HepG2 (cell line): ENCODE measurements around the gene DCDC1. TPM values are rescaled to one million over a fixed set of nuclear protein-coding genes. Genes with fewer than 3 reads are reported as not detected.

Experiments
- ATAC-seq: fragments of 200-7000 bp; cut with Tn5 transposase; 3 replicates; pipeline ENCODE4 v1.9.1; 2020; ENCODE audit warnings: mild to moderate bottlenecking, moderate library complexity
- BruUV-seq: library from RNA; stranded (reverse); fragments of 400-500 nt; replicated peaks from 2 replicates; lab custom pipeline; 2021; lab: Mats Ljungman, UMichigan
- CTCF ChIA-PET: fragments of 300-600 bp; formaldehyde crosslinking; extraction: SDS; loops from one replicate; lab custom pipeline; 2021; ENCODE audit warnings: low total read pairs, inconsistent platforms, low intra/inter-chr PET ratio; lab: Yijun Ruan, JAX
- POLR2A ChIA-PET: fragments of 350-600 bp; sonication (Branson Sonifier 250); formaldehyde crosslinking; loops from one replicate; lab custom pipeline; 2020; ENCODE audit warnings: antibody characterized with exemption, inconsistent platforms; lab: Yijun Ruan, JAX
- DNase-seq: peaks from one replicate; pipeline ENCODE4 v3.0.0-alpha.2; 2015; ENCODE audit warnings: low spot score
- FAIRE-seq: peaks from 3 replicates; lab custom pipeline; 2011; peaks lifted over from hg19 to GRCh38; lab: Jason Lieb, UNC
- H2AFZ ChIP-seq: one replicate; pipeline ENCODE4 v1.6.1; 2011; ENCODE audit warnings: low read length, inconsistent platforms
- H3K27ac ChIP-seq: fragments of 300-600 bp; 3 replicates; pipeline ENCODE4 v1.8.0; 2011; ENCODE audit warnings: mixed run types, mild to moderate bottlenecking, mixed read lengths, low read length, inconsistent platforms; ENCODE audit not compliant: insufficient read depth; ENCODE audit errors: extremely low read length
- H3K27me3 ChIP-seq, 2 experiments: fragments of 200-600 bp in 1 of 2; 2 replicates in 1 of 2; 3 replicates in 1 of 2; pipeline versions ENCODE4 v1.6.0 to v1.8.0; 2011; ENCODE audit warnings: low read length in 2 of 2, mild to moderate bottlenecking in 2 of 2, moderate library complexity in 2 of 2, inconsistent platforms in 1 of 2; ENCODE audit not compliant: insufficient read depth in 2 of 2, control insufficient read depth in 1 of 2
- H3K36me3 ChIP-seq, 2 experiments: fragments of 200-600 bp in 1 of 2; replicated peaks in 1 of 2; 2 replicates in 1 of 2; 3 replicates in 1 of 2; pipeline versions ENCODE4 v1.5.1 to v1.8.0; 2011; ENCODE audit warnings: low read length in 2 of 2, inconsistent platforms in 1 of 2; ENCODE audit not compliant: insufficient read depth in 2 of 2, control insufficient read depth in 1 of 2
- H3K4me1 ChIP-seq: 2 replicates; pipeline ENCODE4 v1.5.1; 2012; ENCODE audit warnings: low read length, inconsistent platforms; ENCODE audit not compliant: insufficient read depth
- H3K4me2 ChIP-seq: 2 replicates; pipeline ENCODE4 v1.6.0; 2011; ENCODE audit warnings: low read depth, low read length, inconsistent platforms
- H3K4me3 ChIP-seq, 3 experiments: fragments of 200-600 bp in 1 of 3; sonication (generic), shearing (Covaris generic) in 1 of 3; replicated peaks in 1 of 3; 2 replicates each; pipeline ENCODE4 v1.5.1; 2011 to 2016; ENCODE audit warnings: low read length in 3 of 3, inconsistent platforms in 2 of 3, low read depth in 2 of 3, mild to moderate bottlenecking in 2 of 3, control low read depth in 1 of 3, mixed read lengths in 1 of 3; ENCODE audit not compliant: insufficient read depth in 1 of 3
- H3K79me2 ChIP-seq: one replicate; pipeline ENCODE4 v1.6.1; 2011; ENCODE audit warnings: low read length, inconsistent platforms; ENCODE audit not compliant: insufficient read depth
- H3K9ac ChIP-seq: 2 replicates; pipeline ENCODE4 v1.6.0; 2011; ENCODE audit warnings: mild to moderate bottlenecking, low read depth, low read length, inconsistent platforms; ENCODE audit not compliant: insufficient read depth
- H3K9me3 ChIP-seq: 2 replicates; pipeline ENCODE4 v1.5.1; 2012; ENCODE audit warnings: mild to moderate bottlenecking, low read length
- H4K20me1 ChIP-seq: 2 replicates; pipeline ENCODE4 v1.6.0; 2011; ENCODE audit warnings: inconsistent platforms, mild to moderate bottlenecking, low read length, moderate library complexity; ENCODE audit not compliant: insufficient read depth
- HCFC1 ChIP-seq: fragments of 150-350 bp; IDR thresholded peaks from 2 replicates; pipeline ENCODE4 v1.6.1; 2014; ENCODE audit warnings: low read depth, low read length
- KDM1A ChIP-seq: IDR thresholded peaks from 2 replicates; pipeline ENCODE4 v1.6.1; 2016; ENCODE audit warnings: missing compliant biosample characterization
- MTF2 ChIP-seq: sonication (generic); formaldehyde crosslinking; IDR thresholded peaks from 2 replicates; pipeline ENCODE4 v1.5.0; 2020; ENCODE audit warnings: missing genetic modification reagents, borderline replicate concordance
- MZF1 ChIP-seq: sonication (generic); formaldehyde crosslinking; IDR thresholded peaks from 2 replicates; pipeline ENCODE4 v1.8.1; 2023; ENCODE audit warnings: mild to moderate bottlenecking, missing genetic modification reagents, borderline replicate concordance
- PAXIP1 ChIP-seq: sonication (generic); formaldehyde crosslinking; conservative IDR thresholded peaks from 2 replicates; pipeline ENCODE4 v1.4.0; 2020; ENCODE audit warnings: mild to moderate bottlenecking, missing genetic modification reagents, moderate library complexity
- RAD21 ChIP-seq: fragments of 450-650 bp; formaldehyde crosslinking; IDR thresholded peaks from 2 replicates; pipeline ENCODE4 v1.5.0; 2020; ENCODE audit warnings: mild to moderate bottlenecking
- ZNF274 ChIP-seq: sonication (generic); formaldehyde crosslinking; IDR thresholded peaks from 2 replicates; pipeline ENCODE4 v1.5.1; 2020; ENCODE audit warnings: mild to moderate bottlenecking, missing genetic modification reagents
- ZNF350 ChIP-seq: sonication (generic); formaldehyde crosslinking; IDR thresholded peaks from 2 replicates; pipeline ENCODE4 v1.4.0; 2020; ENCODE audit warnings: mild to moderate bottlenecking, low read depth, missing genetic modification reagents, borderline replicate concordance
- ZNF382 ChIP-seq: sonication (generic); formaldehyde crosslinking; IDR thresholded peaks from 2 replicates; pipeline ENCODE4 v1.5.0; 2020; ENCODE audit warnings: missing genetic modification reagents, mild to moderate bottlenecking, borderline replicate concordance
- ZNF772 ChIP-seq: sonication (generic); formaldehyde crosslinking; IDR thresholded peaks from 2 replicates; pipeline ENCODE4 v1.5.0; 2020; ENCODE audit warnings: mild to moderate bottlenecking, missing genetic modification reagents
- ZNF878 ChIP-seq: sonication (generic); formaldehyde crosslinking; IDR thresholded peaks from 2 replicates; pipeline ENCODE4 v1.8.1; 2023; ENCODE audit warnings: mild to moderate bottlenecking, missing genetic modification reagents, moderate library complexity
- ZXDC ChIP-seq: sonication (generic); formaldehyde crosslinking; IDR thresholded peaks from 2 replicates; pipeline ENCODE4 v1.5.0; 2020; ENCODE audit warnings: mild to moderate bottlenecking, missing genetic modification reagents
- WGBS: methylation state at CpG from one replicate; pipeline ENCODE4 v1.1.6; 2017; ENCODE audit warnings: low lambda C conversion rate; 5-methylcytosine and 5-hydroxymethylcytosine counted together
- in situ Hi-C: cut with HindIII; loops from 2 replicates; pipeline ENCODE4 v1.10.0; 2017; ENCODE audit warnings: low pct_unique_long_range_greater_than_20kb; ENCODE audit not compliant: extremely low pct_ligation_motif_present
- intact Hi-C: fragments of 100-400 bp; cut with micrococcal nuclease; formaldehyde crosslinking; loops from one replicate; pipeline ENCODE4 v1.10.0; 2022; ENCODE audit not compliant: unreplicated experiment
- polyA plus RNA-seq, 8 experiments: library from polyadenylated mRNA; depleted of rRNA in 3 of 8; stranded (reverse) in 7 of 8; unstranded in 1 of 8; fragments of >200 nt; fragmentation: Illumina TruSeq in 4 of 8; extraction: Trizol in 4 of 8; gene quantifications; 2 replicates each; pipeline versions ENCODE4 v1.2.1 to v1.2.3, GENCODE V29; 2011 to 2016; ENCODE audit warnings: low read depth in 4 of 8, missing spikeins in 1 of 8, mixed read lengths in 1 of 8; ENCODE audit not compliant: insufficient read depth in 1 of 8
- total RNA-seq, 5 experiments: library from RNA; depleted of rRNA; stranded (reverse); fragments of >200 nt; fragmentation: Illumina TruSeq; extraction: Trizol; gene quantifications; 2 replicates each; pipeline ENCODE4 v1.2.3, GENCODE V29; 2016; ENCODE audit warnings: low read depth in 1 of 5
- TF ChIP-seq, protein P1 (sequence below): sonication (generic); formaldehyde crosslinking; IDR thresholded peaks from 2 replicates; pipeline ENCODE4 v1.4.0; 2020; ENCODE audit warnings: missing genetic modification reagents, borderline replicate concordance

The DCDC1 gene
- total and polyA plus RNA-seq, 2 of the 13 experiments (the other 11 are each of a cell fraction or from before 2014, with no cell fraction given): 0.12 to 0.27 TPM

GRCh38 chr11:31107649-31108048, 261.9 kb downstream of the DCDC1 start:
- 1% methylated on average over 2 of the region's 2 CpGs for WGBS
- POLR2A ChIA-PET: no interaction called here
- in situ Hi-C loops: loop anchor here (5.0 kb wide), 1 partner anchor 125 kb away; no protein-coding TSS in a partner anchor
- TF ChIP-seq MTF2 (CRISPR knock-in tag) (no peak), PAXIP1 (CRISPR knock-in tag) (no peak), ZNF350 (no peak), KDM1A (CRISPR knock-in tag) (no peak), ZNF274 (CRISPR knock-in tag) (no peak), ZXDC (no peak), MZF1 (CRISPR knock-in tag) (no peak), ZNF382 (CRISPR knock-in tag) (no peak), RAD21 (no peak), HCFC1 (no peak), ZNF878 (CRISPR knock-in tag) (no peak), ZNF772 (CRISPR knock-in tag) (no peak)
- TF ChIP-seq, protein P1, sequence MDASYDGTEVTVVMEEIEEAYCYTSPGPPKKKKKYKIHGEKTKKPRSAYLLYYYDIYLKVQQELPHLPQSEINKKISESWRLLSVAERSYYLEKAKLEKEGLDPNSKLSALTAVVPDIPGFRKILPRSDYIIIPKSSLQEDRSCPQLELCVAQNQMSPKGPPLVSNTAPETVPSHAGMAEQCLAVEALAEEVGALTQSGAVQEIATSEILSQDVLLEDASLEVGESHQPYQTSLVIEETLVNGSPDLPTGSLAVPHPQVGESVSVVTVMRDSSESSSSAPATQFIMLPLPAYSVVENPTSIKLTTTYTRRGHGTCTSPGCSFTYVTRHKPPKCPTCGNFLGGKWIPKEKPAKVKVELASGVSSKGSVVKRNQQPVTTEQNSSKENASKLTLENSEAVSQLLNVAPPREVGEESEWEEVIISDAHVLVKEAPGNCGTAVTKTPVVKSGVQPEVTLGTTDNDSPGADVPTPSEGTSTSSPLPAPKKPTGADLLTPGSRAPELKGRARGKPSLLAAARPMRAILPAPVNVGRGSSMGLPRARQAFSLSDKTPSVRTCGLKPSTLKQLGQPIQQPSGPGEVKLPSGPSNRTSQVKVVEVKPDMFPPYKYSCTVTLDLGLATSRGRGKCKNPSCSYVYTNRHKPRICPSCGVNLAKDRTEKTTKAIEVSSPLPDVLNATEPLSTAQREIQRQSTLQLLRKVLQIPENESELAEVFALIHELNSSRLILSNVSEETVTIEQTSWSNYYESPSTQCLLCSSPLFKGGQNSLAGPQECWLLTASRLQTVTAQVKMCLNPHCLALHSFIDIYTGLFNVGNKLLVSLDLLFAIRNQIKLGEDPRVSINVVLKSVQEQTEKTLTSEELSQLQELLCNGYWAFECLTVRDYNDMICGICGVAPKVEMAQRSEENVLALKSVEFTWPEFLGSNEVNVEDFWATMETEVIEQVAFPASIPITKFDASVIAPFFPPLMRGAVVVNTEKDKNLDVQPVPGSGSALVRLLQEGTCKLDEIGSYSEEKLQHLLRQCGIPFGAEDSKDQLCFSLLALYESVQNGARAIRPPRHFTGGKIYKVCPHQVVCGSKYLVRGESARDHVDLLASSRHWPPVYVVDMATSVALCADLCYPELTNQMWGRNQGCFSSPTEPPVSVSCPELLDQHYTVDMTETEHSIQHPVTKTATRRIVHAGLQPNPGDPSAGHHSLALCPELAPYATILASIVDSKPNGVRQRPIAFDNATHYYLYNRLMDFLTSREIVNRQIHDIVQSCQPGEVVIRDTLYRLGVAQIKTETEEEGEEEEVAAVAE (CRISPR knock-in tag): no peak

More at GRCh38 chr11:31107649-31108048, 261.9 kb downstream of the DCDC1 start:
- intact Hi-C loops: loop anchor here (2.0 to 10.0 kb wide), 7 partner anchors 145 to 1069 kb away; no protein-coding TSS in a partner anchor
- H3K9me3 ChIP-seq: no peaks in the 10 kb centered on the region
- H3K79me2 ChIP-seq: no peaks in the 10 kb centered on the region
- CTCF ChIA-PET: no interaction called here
- FAIRE-seq: no peak
- H3K27ac ChIP-seq: no peak overlapping the region
- DNase-seq: no peak
- no peak overlapping the region for H3K4me2 ChIP-seq
- H3K4me1 ChIP-seq: no peaks in the 10 kb centered on the region
- no peaks in the 10 kb centered on the region for H3K36me3 ChIP-seq
- H2AFZ ChIP-seq: no peak overlapping the region
- H4K20me1 ChIP-seq: no peaks in the 10 kb centered on the region
- no peak overlapping the region for H3K9ac ChIP-seq
- no peaks in the 10 kb centered on the region; a peak in 1 of 5 replicates for H3K27me3 ChIP-seq
- BruUV-seq: no TSS peak
- no peak overlapping the region for H3K4me3 ChIP-seq
- ATAC-seq: no peak
